Activated CD8-positive, alpha-beta T cell treated with anti-CD3 and anti-CD28 coated beads for 36 hours (primary cell): Measurements from ENCODE around the gene FHIP1B. TPM values are rescaled to one million over a fixed set of nuclear protein-coding genes. Genes with fewer than 3 reads are reported as not detected.

ENCODE experiments used
- ATAC-seq: fragments of 200-7000 bp; cut with Tn5 transposase; one replicate; pipeline ENCODE4 v1.10.0; 2021; ENCODE audit warnings: mild to moderate bottlenecking, moderate library complexity
- CTCF ChIA-PET: fragments of 350-600 bp; sonication (Branson Sonifier 250); formaldehyde crosslinking; loops from one replicate; lab custom pipeline; 2021; ENCODE audit warnings: antibody characterized with exemption; lab: Charles Lee
- POLR2A ChIA-PET: fragments of 350-600 bp; sonication (Branson Sonifier 250); formaldehyde crosslinking; loops from one replicate; lab custom pipeline; 2021; ENCODE audit warnings: antibody characterized with exemption; lab: Charles Lee
- DNase-seq: peaks from one replicate; pipeline ENCODE4 v3.0.0-alpha.2; 2020
- H3K27ac Mint-ChIP-seq: one replicate; pipeline ENCODE4 v1.8.0; 2021; ENCODE audit warnings: mild to moderate bottlenecking, mixed read lengths
- H3K27me3 Mint-ChIP-seq: one replicate; pipeline ENCODE4 v1.8.0; 2021; ENCODE audit warnings: mixed read lengths
- H3K36me3 Mint-ChIP-seq: one replicate; pipeline ENCODE4 v1.8.0; 2021; ENCODE audit warnings: low read depth, mixed read lengths
- H3K4me1 Mint-ChIP-seq: one replicate; pipeline ENCODE4 v1.8.0; 2021; ENCODE audit warnings: low read depth, mixed read lengths
- H3K4me3 Mint-ChIP-seq: one replicate; pipeline ENCODE4 v1.8.0; 2021; ENCODE audit warnings: mild to moderate bottlenecking, moderate library complexity, mixed read lengths
- H3K9me3 Mint-ChIP-seq: one replicate; pipeline ENCODE4 v1.8.0; 2021; ENCODE audit warnings: mixed read lengths
- CTCF ChIP-seq: fragments of 200-600 bp; IDR thresholded peaks from one replicate; pipeline ENCODE4 v1.8.0; 2022; ENCODE audit warnings: antibody characterized with exemption, mild to moderate bottlenecking
- intact Hi-C: fragments of 100-400 bp; cut with micrococcal nuclease; formaldehyde crosslinking; loops from one replicate; pipeline ENCODE4 v1.10.0; 2022
- total RNA-seq, 2 experiments: library from RNA; stranded (reverse); gene quantifications; one replicate each; pipeline ENCODE4 v1.2.3, GENCODE V29; 2021

The FHIP1B gene
- total RNA-seq, 2 experiments from 2014 or later = 14.9 to 15.1 TPM

GRCh38 chr11:6210274-6210955, 24.0 kb downstream of the FHIP1B start:
- Mint-ChIP-seq H3K4me1 (no peaks in the 10 kb centered on the region), H3K27me3 (no peaks in the 10 kb centered on the region), H3K36me3 (peaks cover 2% of the 10 kb centered on the region), H3K27ac (no peak overlapping the region), H3K9me3 (no peaks in the 10 kb centered on the region), H3K4me3 (no peak overlapping the region)
- intact Hi-C loops = no loop called here
- ATAC-seq = no peak
- POLR2A ChIA-PET = interaction anchor here (1.2 kb wide), 1 partner anchor 8 kb away, joined by 4 read pairs; no protein-coding TSS in a partner anchor
- no peak for TF ChIP-seq CTCF
- no peak for DNase-seq
- CTCF ChIA-PET = no interaction called here

GRCh38 chr11:6209801-6210200, 24.6 kb downstream of the FHIP1B start:
- no peak for DNase-seq
- no peaks in the 10 kb centered on the region for H3K9me3 Mint-ChIP-seq
- H3K4me1 Mint-ChIP-seq = no peaks in the 10 kb centered on the region
- TF ChIP-seq CTCF = no peak
- intact Hi-C loops = no loop called here
- H3K36me3 Mint-ChIP-seq = no peaks in the 10 kb centered on the region
- H3K4me3 Mint-ChIP-seq = no peak overlapping the region
- CTCF ChIA-PET = no interaction called here
- no peak overlapping the region for H3K27ac Mint-ChIP-seq
- no peaks in the 10 kb centered on the region for H3K27me3 Mint-ChIP-seq
- no peak for ATAC-seq
- POLR2A ChIA-PET = interaction anchor here (1.2 kb wide), 1 partner anchor 7 kb away, joined by 4 read pairs; no protein-coding TSS in a partner anchor

GRCh38 chr11:6206456-6207180, 27.8 kb downstream of the FHIP1B start:
- Mint-ChIP-seq H3K4me1 (peaks cover 22% of the 10 kb centered on the region), H3K36me3 (peaks cover 2% of the 10 kb centered on the region), H3K27me3 (no peaks in the 10 kb centered on the region), H3K27ac (no peak overlapping the region), H3K9me3 (no peaks in the 10 kb centered on the region), H3K4me3 (no peak overlapping the region)
- ChIA-PET CTCF (interaction anchor here (1.1 to 2.8 kb wide), 5 partner anchors 17 to 172 kb away, joined by 3 to 6 read pairs (median 5); no protein-coding TSS in a partner anchor), POLR2A (interaction anchor here (1.0 kb wide), 1 partner anchor 10 kb away, joined by 6 read pairs; no protein-coding TSS in a partner anchor)
- ATAC-seq (no peak), DNase-seq (no peak)
- no peak for TF ChIP-seq CTCF
- intact Hi-C loops = no loop called here

GRCh38 chr11:6205366-6205765, 29.1 kb downstream of the FHIP1B start, which contains the start of gene C11orf42:
Gene C11orf42 (plus strand): TSS chr11:6205557. CDS start chr11:6205616, 59 bp downstream.
- ATAC-seq (no peak), DNase-seq (no peak)
- Mint-ChIP-seq H3K4me3 (no peak within 1 kb of the TSS), H3K4me1 (peaks cover 34% of the 10 kb centered on the region), H3K27me3 (no peaks in the 10 kb centered on the region), H3K36me3 (peaks cover 2% of the 10 kb centered on the region), H3K27ac (no peak within 1 kb of the TSS), H3K9me3 (no peaks in the 10 kb centered on the region)
- ChIA-PET CTCF (interaction anchor here (0.9 to 2.8 kb wide), 3 partner anchors 18 to 158 kb away, joined by 3 to 6 read pairs (median 6); no protein-coding TSS in a partner anchor), POLR2A (no interaction called here)
- intact Hi-C loops = no loop called here
- TF ChIP-seq CTCF = no peak
